ENCODE data around the gene SLC2A13. TPM values are rescaled to one million over a fixed set of nuclear protein-coding genes. Genes with fewer than 3 reads are reported as not detected.

The SLC2A13 gene
- total and polyA plus RNA-seq, 2 donors from 2014 or later, result 3.9 to 18.6 TPM

- no peaks in the 10 kb centered on the region for H3K36me3 ChIP-seq (ENCODE audit: control insufficient read depth in 2 of 3, insufficient read depth in 3 of 3, low read length in 3 of 3)
- DNase-seq (no peak), FAIRE-seq (no peak)
- H3K4me1 ChIP-seq (ENCODE audit: control insufficient read depth in 2 of 3, insufficient read depth in 2 of 3, low read depth in 1 of 3, low read length in 3 of 3), result peaks cover 0 to 5% (median 5%) of the 10 kb centered on the region in 3 donors
- no peaks in the 10 kb centered on the region for H3K9me3 ChIP-seq (ENCODE audit: control insufficient read depth in 2 of 3, insufficient read depth in 1 of 3, low read length in 3 of 3)
- TF ChIP-seq CTCF (IDR thresholded peaks at IDR 0.05; ENCODE audit: borderline replicate concordance, extremely low read depth, insufficient read depth), result no peak
- H3K9ac ChIP-seq (ENCODE audit: low read length in 3 of 3), result no peak overlapping the region
- H3K4me3 ChIP-seq (ENCODE audit: low read length in 3 of 3), result no peak overlapping the region
- intact Hi-C loops (cut with DNase I), result no loop called here
- no peak overlapping the region for H3K27ac ChIP-seq (ENCODE audit: low read depth in 2 of 2, low read length in 2 of 2)
- H3K27me3 ChIP-seq (ENCODE audit: control insufficient read depth, insufficient read depth, low read length), result no peaks in the 10 kb centered on the region
Observed at GRCh38 chr12:39920222-39920621, 185.7 kb downstream of the SLC2A13 start.

GRCh38 chr12:39919790-39920189, 186.1 kb downstream of the SLC2A13 start:
- Histone ChIP-seq H3K4me3 (ENCODE audit: low read length in 3 of 3) (no peak overlapping the region), H3K9ac (ENCODE audit: low read length in 3 of 3) (no peak overlapping the region)
- intact Hi-C loops (cut with DNase I), result no loop called here

GRCh38 chr12:39915249-39915648, 190.6 kb downstream of the SLC2A13 start:
- H3K9me3 ChIP-seq (ENCODE audit: control insufficient read depth in 2 of 3, insufficient read depth in 1 of 3, low read length in 3 of 3), result no peaks in the 10 kb centered on the region
- no peak overlapping the region for H3K9ac ChIP-seq (ENCODE audit: low read length in 3 of 3)
- DNase-seq, result no peak
- H3K36me3 ChIP-seq (ENCODE audit: control insufficient read depth in 2 of 3, insufficient read depth in 3 of 3, low read length in 3 of 3), result no peaks in the 10 kb centered on the region
- H3K4me3 ChIP-seq (ENCODE audit: low read length in 3 of 3), result no peak overlapping the region
- H3K27me3 ChIP-seq (ENCODE audit: control insufficient read depth, insufficient read depth, low read length), result no peaks in the 10 kb centered on the region
- intact Hi-C loops (cut with DNase I), result no loop called here
- no peak for TF ChIP-seq CTCF (IDR thresholded peaks at IDR 0.05; ENCODE audit: borderline replicate concordance, extremely low read depth, insufficient read depth)
- no peaks in the 10 kb centered on the region for H3K4me1 ChIP-seq (ENCODE audit: control insufficient read depth in 2 of 3, insufficient read depth in 2 of 3, low read depth in 1 of 3, low read length in 3 of 3)
- FAIRE-seq, result no peak
- H3K27ac ChIP-seq (ENCODE audit: low read depth in 2 of 2, low read length in 2 of 2), result no peak overlapping the region

More at GRCh38 chr12:39919790-39920189, 186.1 kb downstream of the SLC2A13 start:
- peaks cover 0 to 5% (median 5%) of the 10 kb centered on the region in 3 donors for H3K4me1 ChIP-seq (ENCODE audit: control insufficient read depth in 2 of 3, insufficient read depth in 2 of 3, low read depth in 1 of 3, low read length in 3 of 3)
- no peak for TF ChIP-seq CTCF (IDR thresholded peaks at IDR 0.05; ENCODE audit: borderline replicate concordance, extremely low read depth, insufficient read depth)
- no peak for DNase-seq
- H3K27me3 ChIP-seq (ENCODE audit: control insufficient read depth, insufficient read depth, low read length), result no peaks in the 10 kb centered on the region
- no peaks in the 10 kb centered on the region for H3K36me3 ChIP-seq (ENCODE audit: control insufficient read depth in 2 of 3, insufficient read depth in 3 of 3, low read length in 3 of 3)
- no peak overlapping the region for H3K27ac ChIP-seq (ENCODE audit: low read depth in 2 of 2, low read length in 2 of 2)
- H3K9me3 ChIP-seq (ENCODE audit: control insufficient read depth in 2 of 3, insufficient read depth in 1 of 3, low read length in 3 of 3), result no peaks in the 10 kb centered on the region
- FAIRE-seq, result peak; percentile 65
